Activated CD8-positive, alpha-beta memory T cell treated with anti-CD3 and anti-CD28 coated beads for 36 hours (primary cell): ENCODE results near the gene GPR160. TPM values are rescaled to one million over a fixed set of nuclear protein-coding genes. Genes with fewer than 3 reads are reported as not detected.

Source experiments
- CTCF ChIA-PET: fragments of 350-600 bp; sonication (Branson Sonifier 250); formaldehyde crosslinking; loops from one replicate; lab custom pipeline; 2021; ENCODE audit warnings: antibody characterized with exemption; lab: Charles Lee
- POLR2A ChIA-PET: fragments of 350-600 bp; sonication (Branson Sonifier 250); formaldehyde crosslinking; loops from one replicate; lab custom pipeline; 2021; ENCODE audit warnings: antibody characterized with exemption; lab: Charles Lee
- total RNA-seq, 2 experiments: library from RNA; stranded (reverse); gene quantifications; one replicate each; pipeline ENCODE4 v1.2.3, GENCODE V29; 2021

Gene GPR160
- total RNA-seq, 2 experiments from 2014 or later, result 3.7 to 4.2 TPM

DNA sequence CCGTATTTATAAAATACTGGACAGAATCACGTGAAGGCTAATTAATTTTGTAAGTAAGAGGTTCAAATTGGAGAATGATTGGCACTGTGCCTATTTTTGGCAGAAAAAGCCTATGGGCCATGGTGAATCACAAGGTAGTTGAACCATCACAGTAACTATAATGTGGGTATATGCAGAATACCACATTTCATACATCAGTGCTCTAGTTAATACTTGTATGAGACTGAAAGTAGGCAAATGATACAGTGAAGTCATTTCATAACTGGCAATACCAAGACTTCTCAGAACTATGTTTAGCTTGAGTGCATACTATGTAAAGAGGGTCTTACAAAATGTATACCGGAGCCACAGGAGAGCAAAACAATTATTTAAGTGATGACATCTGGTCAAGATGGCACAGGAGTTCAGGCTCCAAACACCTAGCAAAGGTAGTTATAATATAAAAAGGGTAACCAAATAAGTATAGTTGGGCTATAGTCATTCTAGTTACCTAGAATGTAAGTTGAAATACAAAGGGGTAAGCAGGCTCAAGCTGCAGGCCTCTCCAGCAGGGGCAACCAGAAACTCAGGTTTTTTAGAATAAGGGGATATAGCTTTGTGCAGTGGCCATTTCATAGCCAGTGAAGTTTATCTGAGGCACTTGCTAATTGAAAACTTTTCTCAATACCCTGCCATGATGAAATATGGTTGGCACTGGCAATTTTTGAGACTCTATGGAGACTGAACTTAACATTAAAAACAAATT lies 19.1 kb downstream of the GPR160 start:
- CTCF ChIA-PET, result interaction anchor here (1.0 kb wide), 1 partner anchor 19 kb away, joined by 3 read pairs; the partner anchor contains the start of gene GPR160
- POLR2A ChIA-PET, result interaction anchor here (0.6 kb wide), 2 partner anchors 57 to 158 kb away, joined by 3 to 5 read pairs; no protein-coding TSS in a partner anchor

DNA sequence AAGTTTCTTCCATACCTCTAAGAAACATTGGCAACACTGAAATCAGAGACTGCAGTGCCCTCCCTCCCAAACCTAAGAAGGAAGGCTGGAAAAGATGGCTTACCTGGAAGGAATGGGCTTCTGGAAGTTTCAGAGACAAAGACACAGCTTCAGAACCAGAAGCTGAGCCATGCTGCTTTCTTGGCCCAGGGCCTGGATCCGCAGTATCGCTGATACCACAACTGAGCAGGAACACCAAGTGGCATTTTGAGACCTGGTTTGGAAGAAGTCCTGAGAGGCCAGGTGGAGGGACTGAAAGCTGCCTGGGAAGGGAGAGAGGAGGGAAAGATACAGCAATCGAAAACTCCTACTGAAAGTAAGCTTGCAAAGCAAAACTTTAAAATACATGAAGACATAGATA lies 19.8 kb downstream of the GPR160 start:
- POLR2A ChIA-PET, result no interaction called here
- CTCF ChIA-PET, result interaction anchor here (1.0 kb wide), 1 partner anchor 19 kb away, joined by 3 read pairs; the partner anchor contains the start of gene GPR160

DNA sequence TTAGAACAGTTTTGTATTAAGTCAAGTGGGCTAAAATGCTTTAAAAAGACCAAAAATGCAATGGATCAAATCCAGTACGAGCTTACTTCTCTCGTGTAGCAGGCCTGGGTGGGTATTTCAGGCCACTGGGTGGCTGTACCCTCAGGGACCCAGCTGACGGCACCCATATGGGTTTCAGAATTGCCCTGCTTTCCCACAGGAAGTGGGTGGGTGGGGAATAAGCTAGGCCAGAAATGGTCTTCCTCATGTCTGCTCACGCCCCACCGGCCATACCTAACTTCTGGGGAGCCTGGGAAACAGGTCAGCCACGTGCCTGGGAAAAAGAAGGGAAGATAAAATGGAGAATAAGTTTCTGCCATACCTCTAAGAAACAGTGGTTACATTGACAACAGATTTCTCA lies 20.3 kb downstream of the GPR160 start:
- POLR2A ChIA-PET, result no interaction called here
- CTCF ChIA-PET, result interaction anchor here (1.0 kb wide), 1 partner anchor 20 kb away, joined by 3 read pairs; the partner anchor contains the start of gene GPR160

DNA sequence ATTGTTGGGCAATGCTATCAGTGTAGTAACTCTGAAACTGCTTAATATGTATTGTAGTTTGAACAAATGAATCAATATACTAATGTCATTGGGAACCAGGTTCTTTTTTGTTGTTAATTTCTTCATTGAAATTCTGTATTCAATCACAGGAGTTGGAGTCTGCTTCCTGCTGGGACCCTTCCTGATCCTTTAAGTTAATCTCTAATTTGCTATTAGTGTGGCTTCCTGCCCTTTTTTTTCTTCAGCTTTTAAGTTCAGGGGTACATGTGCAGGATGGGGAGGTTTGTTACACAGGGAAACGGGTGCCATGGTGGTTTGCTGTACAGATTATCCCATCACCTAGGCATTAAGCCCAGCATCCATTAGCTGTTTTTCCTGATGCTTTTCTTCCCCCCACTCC lies 21.7 kb downstream of the GPR160 start:
- ChIA-PET CTCF (no interaction called here), POLR2A (no interaction called here)

- POLR2A ChIA-PET, result no interaction called here
- CTCF ChIA-PET, result no interaction called here
Measured at GRCh38 chr3:170062068-170062467, 24.3 kb downstream of the GPR160 start.

DNA sequence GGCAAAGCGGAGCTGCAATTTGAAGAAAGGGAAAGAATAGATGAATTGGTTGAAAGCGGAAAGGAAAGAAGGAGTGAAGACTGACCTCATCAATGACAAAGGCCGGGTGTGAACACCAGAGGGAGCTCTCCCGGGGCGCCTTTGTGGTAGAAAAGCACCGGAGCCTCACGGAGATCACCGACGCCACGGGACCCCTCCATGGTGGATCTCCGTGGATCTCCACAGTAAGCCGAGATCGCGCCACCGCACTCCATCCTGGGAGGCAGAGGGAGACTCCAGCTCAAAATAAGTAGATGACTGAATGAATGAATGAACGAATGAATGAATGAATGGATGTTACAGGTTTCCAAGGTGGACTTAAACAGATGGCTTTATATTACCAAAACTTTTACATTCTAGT lies 25.0 kb downstream of the GPR160 start:
- CTCF ChIA-PET, result no interaction called here
- POLR2A ChIA-PET, result interaction anchor here (0.6 kb wide), 1 partner anchor 31 kb away, joined by 7 read pairs; no protein-coding TSS in a partner anchor

DNA sequence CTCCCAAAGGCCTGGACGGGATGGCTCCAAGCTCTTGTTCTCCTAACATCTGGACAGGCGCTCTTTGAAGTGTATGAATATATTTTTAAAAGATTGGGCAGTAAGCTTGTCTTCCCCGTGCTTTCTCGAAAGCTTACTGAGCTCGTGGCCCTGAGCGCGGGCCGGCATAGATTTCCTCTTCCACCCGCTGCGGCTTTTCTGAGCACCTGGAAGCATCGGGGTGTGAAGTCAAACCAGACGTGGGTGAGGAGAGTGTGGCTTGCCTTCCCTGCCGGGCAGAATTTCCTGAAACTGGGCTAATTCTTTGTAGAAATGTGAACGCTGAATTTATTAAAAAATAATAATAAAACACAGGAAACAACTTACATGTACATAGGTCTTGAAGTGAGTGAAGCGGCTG lies 25.9 kb downstream of the GPR160 start:
- ChIA-PET CTCF (interaction anchor here (0.7 kb wide), 1 partner anchor 1094 kb away, joined by 3 read pairs; no protein-coding TSS in a partner anchor), POLR2A (no interaction called here)

DNA sequence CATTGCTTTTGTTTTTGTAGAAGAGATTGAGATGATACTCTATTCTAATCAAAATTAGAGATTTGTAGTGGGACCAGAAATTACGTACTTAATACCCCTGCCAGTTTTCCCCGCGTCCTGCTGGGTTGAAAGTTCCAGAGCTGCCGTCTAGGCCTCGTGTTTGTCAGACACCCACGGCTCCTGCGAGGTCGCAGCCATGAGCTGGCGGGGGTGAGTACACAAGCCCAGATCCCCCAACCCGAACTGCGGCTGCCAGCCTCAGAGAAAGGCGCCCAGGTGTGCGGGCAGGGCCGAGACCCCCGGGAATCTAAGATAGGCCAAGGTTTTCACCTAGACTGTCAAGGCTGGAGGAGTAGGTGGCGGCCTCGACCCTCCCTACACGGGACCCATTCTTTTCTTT lies 26.3 kb downstream of the GPR160 start:
- ChIA-PET POLR2A (no interaction called here), CTCF (interaction anchor here (0.7 kb wide), 1 partner anchor 1095 kb away, joined by 3 read pairs; no protein-coding TSS in a partner anchor)

DNA sequence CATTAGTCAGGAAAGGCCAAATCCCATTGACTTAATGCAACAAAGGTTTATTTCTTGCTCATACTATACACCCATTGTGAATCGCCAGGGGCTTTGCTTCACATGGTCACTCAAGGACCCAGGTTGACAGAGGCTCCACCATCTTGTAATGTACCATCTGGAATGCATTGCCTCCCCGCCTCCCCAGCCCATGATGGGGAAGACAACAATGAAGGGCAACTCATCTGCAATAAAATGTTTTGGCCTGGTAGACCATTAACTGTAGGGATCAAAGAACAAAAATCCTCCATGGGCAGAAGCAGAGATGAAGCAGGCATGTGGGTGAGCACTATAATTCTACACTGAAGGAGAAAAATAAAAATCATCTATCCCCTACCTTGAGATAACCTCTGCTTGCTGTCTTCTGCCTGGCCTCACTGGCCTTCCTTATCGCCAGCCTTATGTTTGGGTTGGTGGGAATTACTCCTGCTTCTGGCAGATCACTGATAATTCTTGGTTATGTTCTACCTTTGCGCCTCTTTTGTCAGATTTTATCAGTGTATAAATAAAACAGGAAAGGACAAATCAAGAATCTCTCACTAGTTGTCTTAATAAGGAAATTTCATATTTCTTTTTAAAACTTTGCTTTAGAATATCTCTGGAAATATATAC lies 37.8 kb downstream of the GPR160 start:
- POLR2A ChIA-PET, result no interaction called here

GRCh38 chr3:170076715-170077238 lies 39.0 kb downstream of the GPR160 start:
- ChIA-PET CTCF (no interaction called here), POLR2A (no interaction called here)

More for the DNA sequence above, 37.8 kb downstream of the GPR160 start:
- CTCF ChIA-PET, result no interaction called here

DNA sequence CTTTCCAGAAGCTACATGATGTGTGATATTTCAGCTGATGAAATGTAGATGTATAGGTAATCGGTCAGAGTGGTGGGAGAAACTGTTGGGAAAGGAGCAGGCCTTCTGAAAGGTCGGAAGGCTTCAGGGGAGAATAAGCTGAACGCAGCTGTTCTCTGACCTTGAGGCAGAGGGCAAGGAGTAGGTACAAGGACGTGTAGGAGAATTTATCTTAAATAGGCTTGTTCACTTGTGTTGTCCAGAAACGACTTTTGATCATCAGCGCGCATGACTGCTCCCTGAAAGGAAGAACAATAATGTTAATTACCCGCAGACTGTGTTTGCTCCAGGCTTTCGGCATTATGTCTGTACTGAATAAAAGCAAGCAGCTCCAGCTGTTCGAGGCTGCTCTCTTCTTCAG lies 39.6 kb downstream of the GPR160 start:
- CTCF ChIA-PET, result no interaction called here

GRCh38 chr3:170078620-170079281 lies 41.0 kb downstream of the GPR160 start:
- CTCF ChIA-PET, result interaction anchor here (1.1 kb wide), 1 partner anchor 33 kb away, joined by 3 read pairs; no protein-coding TSS in a partner anchor
- POLR2A ChIA-PET, result no interaction called here

More for the DNA sequence above, 39.6 kb downstream of the GPR160 start:
- POLR2A ChIA-PET, result no interaction called here

GRCh38 chr3:170079536-170080165 lies 41.9 kb downstream of the GPR160 start:
- CTCF ChIA-PET, result no interaction called here

GRCh38 chr3:170080605-170081004 lies 42.8 kb downstream of the GPR160 start:
- POLR2A ChIA-PET, result no interaction called here
- CTCF ChIA-PET, result no interaction called here

More at GRCh38 chr3:170079536-170080165, 41.9 kb downstream of the GPR160 start:
- POLR2A ChIA-PET, result no interaction called here

GRCh38 chr3:170081079-170081741 lies 43.4 kb downstream of the GPR160 start:
- CTCF ChIA-PET, result no interaction called here
- POLR2A ChIA-PET, result no interaction called here

GRCh38 chr3:170083343-170083742 lies 45.5 kb downstream of the GPR160 start:
- CTCF ChIA-PET, result no interaction called here
- POLR2A ChIA-PET, result no interaction called here

DNA sequence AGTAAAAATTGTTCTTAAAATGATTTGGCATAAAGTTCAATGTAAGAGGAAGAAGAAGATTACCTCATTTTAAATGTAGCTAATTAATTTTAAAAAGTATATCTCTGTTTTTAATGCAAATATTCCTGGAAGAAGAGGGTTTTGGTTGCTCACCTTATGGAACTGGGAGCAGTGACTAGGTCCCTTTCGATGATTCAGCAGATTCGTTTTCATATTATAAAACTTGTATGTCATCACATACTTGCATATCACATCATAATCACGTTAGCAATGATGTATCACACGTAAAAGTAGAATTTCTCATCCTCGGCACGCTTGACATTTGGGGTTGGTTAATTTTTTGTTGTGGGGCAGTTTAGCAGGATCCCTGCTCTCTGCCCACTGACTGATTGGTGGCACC lies 47.6 kb downstream of the GPR160 start:
- POLR2A ChIA-PET, result no interaction called here
- CTCF ChIA-PET, result no interaction called here

DNA sequence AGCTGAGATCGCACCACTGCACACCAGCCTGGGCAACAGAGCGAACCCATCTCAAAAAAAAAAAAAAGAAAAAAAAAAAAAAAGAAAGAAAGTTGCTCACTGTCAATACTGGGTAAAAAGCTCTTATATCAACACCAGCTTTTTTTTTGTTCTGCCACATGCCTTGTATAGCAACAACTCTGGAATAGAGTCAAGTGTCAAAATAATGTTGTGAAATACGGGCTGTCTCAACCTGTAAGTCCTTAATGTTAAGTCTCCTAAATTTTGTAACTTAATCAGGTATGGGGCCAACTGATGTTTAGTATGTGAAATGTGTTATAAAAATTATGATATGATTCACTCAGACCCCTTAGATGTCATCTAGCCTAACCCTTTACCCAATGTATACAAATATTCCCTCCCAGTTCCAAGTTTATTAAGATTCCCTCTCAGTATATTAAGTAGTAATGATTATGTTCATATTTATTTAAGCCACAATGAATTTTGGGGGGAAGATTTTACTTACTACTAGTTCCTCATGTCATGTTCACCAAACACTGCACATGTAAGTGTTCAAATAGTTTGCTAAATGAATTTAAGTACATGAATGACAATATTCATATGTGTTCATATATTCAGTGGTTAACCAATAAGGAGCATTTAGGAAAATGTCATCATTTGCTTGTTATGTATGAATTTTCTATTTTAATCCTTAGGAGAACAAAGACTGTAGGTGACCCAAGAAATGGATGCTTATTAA lies 52.2 kb downstream of the GPR160 start:
- ChIA-PET CTCF (no interaction called here), POLR2A (no interaction called here)
